Epithelial cell of prostate (primary cell): ENCODE measurements around the gene QSOX1.

Source experiments
- DNase-seq: peaks from one replicate; pipeline ENCODE4 v3.0.0-alpha.2; 2011; ENCODE audit warnings: low read depth, low spot score
- H3K27ac ChIP-seq: fragments of 450-650 bp; 2 replicates; pipeline ENCODE4 v1.5.1; 2017; ENCODE audit warnings: mild to moderate bottlenecking

The QSOX1 gene

DNA sequence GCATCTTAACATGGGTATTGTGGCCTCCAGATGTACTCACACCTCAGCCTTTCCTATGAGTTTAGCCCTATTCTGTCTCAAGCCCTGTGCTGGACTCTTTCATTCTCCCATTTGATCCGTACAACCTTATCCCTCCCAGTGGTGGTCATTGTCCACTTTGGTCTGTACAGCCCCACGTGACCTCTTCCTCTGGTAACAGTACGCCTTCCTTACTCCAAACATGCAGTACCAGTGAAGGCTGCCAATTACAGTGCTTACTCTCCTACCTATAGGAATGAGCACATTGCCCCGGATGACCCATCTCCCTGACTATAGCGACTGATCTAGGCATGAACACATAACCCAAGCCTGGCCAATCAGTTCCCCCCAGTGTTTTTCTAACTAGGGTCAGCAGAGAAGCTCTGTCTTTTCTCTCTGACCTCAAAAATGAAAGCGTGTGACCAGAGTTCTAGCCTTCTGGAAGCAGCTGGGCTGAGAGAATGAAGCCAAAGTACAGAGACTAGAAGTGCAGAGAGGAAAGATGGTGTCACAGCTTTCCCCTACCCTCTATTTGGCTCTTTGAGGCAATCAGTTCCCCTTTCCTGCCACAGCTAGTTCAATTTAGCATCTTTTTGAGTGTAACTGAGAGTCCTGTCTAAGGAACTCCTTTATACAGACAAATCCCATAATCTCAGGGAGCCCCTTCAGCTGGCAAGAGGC is 9.9 kb upstream of the QSOX1 start:
- no peak for DNase-seq

GRCh38 chr1:180145446-180145845 is 9.2 kb upstream of the QSOX1 start:
- DNase-seq: no peak
- H3K27ac ChIP-seq: no peak overlapping the region

More for the DNA sequence above, 9.9 kb upstream of the QSOX1 start:
- no peak overlapping the region for H3K27ac ChIP-seq

- H3K27ac ChIP-seq: peak overlapping the region; percentile 78
- no peak for DNase-seq
These were observed 3.7 kb upstream of the QSOX1 start for GRCh38 chr1:180150982-180151381.

DNA sequence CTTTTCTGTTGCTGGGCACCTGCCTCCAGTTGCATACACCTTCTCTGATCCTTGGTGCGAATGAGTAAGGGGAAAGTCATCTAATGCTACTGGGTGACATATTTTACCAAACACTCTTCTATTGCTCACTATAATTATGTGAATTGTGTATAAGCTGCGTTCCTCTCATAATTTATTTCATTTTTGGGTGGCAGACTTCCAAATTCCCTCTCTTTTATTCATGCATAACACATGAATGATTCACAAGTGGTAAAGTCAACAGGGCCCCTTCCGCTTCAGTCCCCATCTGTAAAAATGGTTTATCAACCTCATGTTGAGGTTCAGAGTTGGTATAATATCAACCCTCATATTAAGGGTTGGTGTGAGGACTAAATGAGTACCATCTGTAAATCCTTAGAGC is 3.2 kb upstream of the QSOX1 start:
- peak; percentile 34 for DNase-seq
- H3K27ac ChIP-seq: peak overlapping the region; percentile 78

- H3K27ac ChIP-seq: peak overlapping the region; percentile 78
These were observed 2.1 kb upstream of the QSOX1 start for GRCh38 chr1:180152588-180152987.

GRCh38 chr1:180153032-180153431 is 1.6 kb upstream of the QSOX1 start:
- no peak for DNase-seq
- peak overlapping the region; percentile 78 for H3K27ac ChIP-seq

More at GRCh38 chr1:180152588-180152987, 2.1 kb upstream of the QSOX1 start:
- DNase-seq: no peak

DNA sequence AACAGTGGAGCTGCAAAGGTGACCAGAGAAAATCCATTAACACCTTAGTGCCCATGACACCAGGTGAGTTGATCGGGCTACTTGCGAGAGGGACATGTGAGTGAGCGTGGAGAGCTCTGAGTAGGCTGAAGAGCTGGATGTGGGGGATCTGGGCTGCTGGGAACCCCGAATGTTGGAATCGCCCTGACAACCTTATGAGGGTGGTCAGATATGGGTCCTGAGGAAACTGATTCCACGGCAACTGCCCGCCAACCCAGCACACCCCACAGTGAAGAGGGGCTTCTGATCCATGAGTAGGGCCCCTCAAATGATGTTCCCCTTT is 705 bp upstream of the QSOX1 start:
- peak overlapping the region; percentile 76 for H3K27ac ChIP-seq
- no peak for DNase-seq

DNA sequence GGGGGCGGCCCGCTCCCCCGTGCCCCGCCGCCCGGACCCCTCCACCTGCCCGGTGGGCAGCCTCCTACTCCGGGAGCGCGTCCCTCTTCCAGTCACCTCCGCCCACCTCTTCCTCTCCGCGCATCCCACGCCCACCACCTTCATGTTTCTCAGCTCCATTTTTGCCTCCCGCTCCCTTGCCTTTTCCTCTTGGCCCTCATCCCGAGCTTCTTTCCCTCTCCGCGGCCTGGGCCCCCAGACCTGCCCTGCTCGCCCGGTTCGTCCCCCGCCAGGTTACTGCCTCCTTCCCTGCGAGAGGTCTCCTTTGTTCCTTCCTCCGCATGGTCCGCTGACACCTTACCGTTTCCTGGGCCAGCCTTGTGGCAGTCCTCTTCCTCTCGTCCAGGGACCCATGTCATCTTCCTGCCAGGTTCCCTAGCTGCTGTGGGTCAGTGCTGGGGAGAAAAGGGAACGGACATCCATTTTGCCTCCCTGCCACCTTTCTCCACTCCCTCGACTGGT is 563 bp downstream of the QSOX1 start:
- DNase-seq: no peak
- H3K27ac ChIP-seq: peak overlapping the region; percentile 76

DNA sequence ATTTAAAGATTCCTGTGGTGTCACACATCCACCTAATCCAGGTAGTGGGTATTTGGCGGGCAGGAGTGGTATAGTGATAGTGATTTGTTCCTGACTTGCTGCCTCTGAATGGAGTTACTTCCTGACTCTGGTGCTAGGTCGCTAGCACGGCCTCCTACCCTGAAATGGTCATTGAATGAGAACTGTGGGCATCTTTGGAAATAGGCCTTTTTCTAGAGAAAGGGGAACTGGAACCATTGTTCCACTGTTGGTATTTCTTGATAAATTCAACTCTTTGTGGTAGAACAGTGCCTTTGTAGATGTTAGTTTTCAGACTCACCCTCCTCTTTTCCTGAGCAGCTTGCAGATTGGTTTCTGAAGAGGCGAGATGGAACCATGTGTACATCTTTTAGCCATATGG is 1.5 kb downstream of the QSOX1 start:
- H3K27ac ChIP-seq: peak overlapping the region; percentile 76
- no peak for DNase-seq

DNA sequence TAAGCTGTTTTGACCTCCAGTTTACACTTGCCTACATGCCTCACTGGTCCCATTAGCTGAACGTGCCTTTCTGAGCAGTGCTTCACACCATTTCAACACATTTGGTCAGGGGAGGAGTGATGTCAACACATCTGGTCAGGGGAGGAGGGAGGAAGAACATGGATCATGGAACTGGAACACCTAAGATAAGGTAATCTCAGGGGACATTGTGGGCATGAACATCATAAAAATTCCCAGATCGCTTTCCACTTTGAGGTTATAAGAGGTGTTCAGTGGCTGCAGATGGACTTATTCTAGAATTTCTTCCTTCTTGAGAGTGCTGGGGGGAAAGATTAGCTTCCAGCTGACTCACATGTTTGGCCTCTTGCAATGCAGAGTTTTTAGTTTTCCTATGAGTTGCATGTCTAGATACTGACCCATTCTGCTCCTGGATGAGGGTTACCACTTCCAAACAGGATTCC is 2.0 kb downstream of the QSOX1 start:
- H3K27ac ChIP-seq: peak overlapping the region; percentile 76
- no peak for DNase-seq

GRCh38 chr1:180157108-180157507 is 2.4 kb downstream of the QSOX1 start:
- peak overlapping the region; percentile 76 for H3K27ac ChIP-seq
- no peak for DNase-seq

DNA sequence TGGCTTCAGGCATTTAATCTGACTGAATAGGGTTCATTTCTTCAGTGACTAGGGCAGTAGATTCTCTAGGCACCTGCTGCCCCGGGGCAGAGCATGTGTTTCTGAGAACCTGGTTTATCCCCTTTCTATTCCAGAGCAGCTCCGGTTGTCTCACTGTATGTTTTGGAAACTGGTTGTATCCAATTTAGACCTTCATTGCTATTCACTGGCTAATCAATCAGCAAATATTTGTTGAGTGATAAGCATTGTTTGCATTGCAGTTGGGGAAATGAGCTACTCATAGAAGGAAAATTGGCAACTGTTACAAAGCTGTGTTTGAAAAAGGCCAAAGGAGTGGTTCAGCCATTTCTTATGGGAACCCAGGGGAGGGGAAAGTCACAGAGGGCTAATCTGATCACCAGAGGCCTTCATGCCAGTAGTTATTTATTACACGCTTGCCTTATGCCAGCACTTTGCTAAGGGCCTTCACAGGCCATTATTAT is 2.9 kb downstream of the QSOX1 start:
- H3K27ac ChIP-seq: peak overlapping the region; percentile 76
- DNase-seq: no peak

DNA sequence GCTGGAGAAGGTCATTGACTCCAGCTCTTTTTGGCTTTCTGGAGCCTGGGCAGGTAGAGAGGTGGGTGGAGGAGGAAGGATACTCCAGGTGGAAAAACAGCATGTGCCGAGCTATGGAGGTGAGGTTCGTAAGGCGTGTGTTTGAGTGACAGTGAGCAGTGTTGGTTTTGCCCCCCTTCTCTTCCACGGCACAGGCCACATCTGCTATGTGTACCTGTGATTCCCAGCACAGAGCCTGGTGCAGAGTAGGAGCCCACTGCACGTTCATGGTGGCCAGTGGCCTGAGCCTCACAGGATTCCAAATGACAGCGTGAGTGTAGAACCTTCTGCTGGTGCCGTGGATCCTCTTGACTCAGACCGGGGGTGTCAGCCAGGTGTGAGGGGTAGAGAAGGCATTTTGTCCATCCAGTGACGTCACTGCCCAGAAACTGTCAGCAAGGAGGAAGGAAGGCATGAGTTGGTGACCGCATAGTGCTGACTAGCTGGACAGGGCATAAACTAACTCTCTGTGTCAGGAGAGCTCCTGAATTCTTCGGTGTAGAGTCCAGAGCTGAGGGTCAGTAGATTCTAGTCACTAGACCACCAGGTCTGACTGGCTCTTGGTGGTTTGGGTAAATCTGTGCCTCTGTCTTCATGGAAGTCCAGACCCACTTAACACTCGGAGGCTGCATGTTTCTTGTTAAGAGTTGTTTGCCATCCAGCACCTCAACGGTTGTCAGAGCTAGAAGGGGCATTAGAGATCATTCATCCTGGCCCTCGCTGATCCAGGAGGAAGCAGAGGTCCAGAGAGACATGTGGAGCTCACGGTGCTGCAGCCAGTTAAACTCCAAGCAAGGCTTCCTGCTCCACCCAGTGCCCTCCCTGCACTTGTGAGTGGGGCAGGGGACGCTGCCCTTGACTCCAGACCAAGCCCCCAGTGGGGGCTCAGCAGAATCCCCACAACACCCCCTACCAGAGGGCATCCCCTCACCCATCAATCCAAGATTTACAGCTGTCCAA is 3.8 kb downstream of the QSOX1 start:
- no peak for DNase-seq
- peak overlapping the region; percentile 76 for H3K27ac ChIP-seq

GRCh38 chr1:180160357-180160756 is 5.7 kb downstream of the QSOX1 start:
- H3K27ac ChIP-seq: no peak overlapping the region
- no peak for DNase-seq

DNA sequence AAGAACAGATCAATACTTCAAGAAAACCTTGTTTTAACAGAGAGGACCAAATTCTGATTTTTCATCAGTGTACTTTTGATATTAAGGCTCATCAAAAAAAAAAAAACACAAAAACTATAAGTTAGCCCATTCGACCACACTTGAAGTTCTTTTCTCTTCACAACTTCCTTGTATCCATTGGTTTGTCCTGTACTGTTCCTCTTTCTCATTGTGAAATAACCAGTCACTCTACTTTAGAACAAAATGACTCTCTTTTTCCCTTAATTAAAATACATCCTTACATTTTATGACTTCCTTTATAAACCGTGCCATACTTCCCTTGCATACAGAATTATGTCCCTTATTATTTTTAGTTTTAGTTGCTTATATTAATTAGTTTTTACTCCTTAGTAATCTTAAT is 8.4 kb downstream of the QSOX1 start:
- no peak for DNase-seq
- H3K27ac ChIP-seq: no peak overlapping the region

DNA sequence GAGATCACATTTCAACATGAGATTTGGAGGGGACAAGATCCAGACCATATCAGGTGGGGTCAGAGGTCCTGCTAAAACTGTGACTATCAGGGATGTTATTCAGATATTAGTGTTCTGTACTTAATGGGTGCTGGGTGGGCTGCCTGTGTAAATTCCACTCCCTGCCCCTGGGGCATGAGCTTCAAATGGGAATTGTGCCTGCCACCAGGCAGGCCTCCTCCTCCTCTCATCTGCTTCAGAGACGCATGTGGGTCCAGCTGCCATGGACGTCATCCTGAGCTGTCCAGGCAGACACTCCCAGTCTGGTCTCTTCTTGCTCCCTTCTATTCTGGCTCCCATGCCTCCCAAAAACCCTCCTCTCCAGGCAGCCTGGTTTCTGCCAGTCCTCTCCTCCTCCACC is 10.4 kb downstream of the QSOX1 start:
- no peak overlapping the region for H3K27ac ChIP-seq
- no peak for DNase-seq

DNA sequence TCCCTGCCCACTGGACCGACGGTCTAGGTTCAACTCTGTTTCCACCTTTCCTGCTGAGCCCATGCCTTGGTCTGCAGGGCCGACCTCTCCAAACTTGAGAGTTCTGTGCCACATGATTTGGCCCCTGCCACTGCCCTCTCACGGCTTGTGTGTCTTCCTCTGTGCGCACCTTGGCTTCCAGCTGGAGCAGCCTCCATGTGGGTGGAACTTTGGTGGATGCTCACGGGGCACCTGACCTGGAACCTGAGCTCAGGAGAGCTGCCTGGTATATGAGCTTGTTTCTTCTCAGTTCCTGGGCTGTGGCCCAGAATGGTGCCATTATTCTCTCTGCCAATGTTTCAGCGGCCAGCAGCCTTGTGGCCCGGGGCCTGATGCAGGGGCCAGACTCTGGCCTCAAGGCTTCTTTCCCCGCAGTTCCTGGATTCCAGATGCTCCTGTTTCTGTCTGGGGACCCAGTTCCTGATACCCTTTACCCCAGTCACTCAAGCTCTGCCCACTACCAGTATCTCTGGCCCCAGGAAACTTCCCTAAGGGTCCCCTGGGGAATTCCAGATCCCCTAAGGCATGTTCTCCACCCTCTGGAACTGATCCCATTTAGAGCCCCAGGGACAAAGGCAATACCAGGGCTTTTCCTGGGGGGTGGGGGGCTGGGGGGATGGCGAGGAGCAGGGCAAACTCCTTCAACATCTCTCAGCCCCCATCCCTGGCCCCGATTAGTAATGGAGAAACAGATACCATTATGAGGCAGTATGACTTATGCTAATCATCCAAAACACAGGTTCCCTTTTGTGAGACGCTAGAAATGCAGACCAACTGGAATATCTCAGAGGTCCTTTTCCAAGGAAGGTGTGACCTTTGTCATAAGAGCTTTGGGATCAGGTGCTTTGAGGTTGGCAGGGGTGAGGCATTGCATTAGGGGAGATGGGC is 11.1 kb downstream of the QSOX1 start:
- H3K27ac ChIP-seq: peak overlapping the region; percentile 79
- DNase-seq: no peak

- no peak for DNase-seq
- peak overlapping the region; percentile 79 for H3K27ac ChIP-seq
These were observed 11.7 kb downstream of the QSOX1 start for GRCh38 chr1:180166436-180166800.

DNA sequence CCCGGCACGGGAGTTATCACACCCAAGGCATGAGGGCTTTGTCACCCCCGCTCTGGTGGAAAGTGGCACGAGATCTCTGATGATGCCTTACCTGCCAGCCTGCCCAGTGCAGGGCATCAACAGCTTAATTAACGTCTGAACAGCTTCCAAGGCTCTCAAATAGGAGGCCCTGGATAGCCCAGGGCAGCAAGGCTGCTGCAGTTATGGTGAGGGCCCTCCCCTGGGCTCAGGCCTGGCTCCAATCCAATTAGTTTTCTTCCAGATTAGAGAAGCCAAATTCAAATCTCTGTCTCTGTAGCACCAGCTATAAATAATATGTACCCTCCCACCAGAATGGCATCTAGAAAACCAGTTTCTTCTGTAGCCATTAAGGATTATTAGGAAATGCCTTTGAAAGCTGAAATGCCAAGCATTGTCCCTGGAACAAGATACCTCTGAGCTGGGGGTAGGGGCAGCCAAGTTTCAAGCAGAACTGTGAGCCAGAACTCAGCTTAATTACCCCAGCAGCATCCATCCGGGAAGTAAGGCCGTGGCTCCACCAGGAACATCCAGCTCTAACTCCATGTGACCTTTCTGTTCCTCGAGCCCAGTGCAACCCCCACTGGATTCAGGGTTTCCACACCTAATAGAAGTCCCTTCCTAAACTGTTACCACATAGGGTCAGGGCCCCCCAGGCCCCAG is 12.5 kb downstream of the QSOX1 start:
- no peak for DNase-seq
- H3K27ac ChIP-seq: peak overlapping the region; percentile 79
